ENCODE results near the gene ASAP3. TPM values are rescaled to one million over a fixed set of nuclear protein-coding genes. Genes with fewer than 3 reads are reported as not detected.
A peak's percentile ranks its signal among the peaks of the same experiment; 100 is the strongest.

ASAP3 gene
- total RNA-seq, 1 donor from 2014 or later = 35.9 TPM

- TF ChIP-seq CTCF (IDR thresholded peaks at IDR 0.05) = no peak
- ATAC-seq (peak; percentile 41), DNase-seq (no peak)
- Histone ChIP-seq H3K4me3 (no peak overlapping the region), H3K4me1 (peaks cover 18% of the 10 kb centered on the region), H3K9me3 (no peaks in the 10 kb centered on the region), H3K27ac (no peak overlapping the region), H3K27me3 (no peaks in the 10 kb centered on the region), H3K36me3 (no peaks in the 10 kb centered on the region)
- intact Hi-C loops (cut with DNase I) = no loop called here
These were observed 91.7 kb downstream of the ASAP3 start for GRCh38 chr1:23392125-23392855.

GRCh38 chr1:23389837-23390321 lies 94.1 kb downstream of the ASAP3 start:
- H3K9me3 ChIP-seq = no peaks in the 10 kb centered on the region
- H3K4me1 ChIP-seq = peaks cover 10% of the 10 kb centered on the region
- H3K36me3 ChIP-seq = no peaks in the 10 kb centered on the region
- no peak overlapping the region for H3K4me3 ChIP-seq
- intact Hi-C loops (cut with DNase I) = no loop called here
- no peak for TF ChIP-seq CTCF (IDR thresholded peaks at IDR 0.05)
- H3K27me3 ChIP-seq = no peaks in the 10 kb centered on the region
- ATAC-seq (no peak), DNase-seq (no peak)
- no peak overlapping the region for H3K27ac ChIP-seq

- no peak for DNase-seq
- intact Hi-C loops (cut with DNase I) = no loop called here
- no peaks in the 10 kb centered on the region for H3K27me3 ChIP-seq
- no peak for ATAC-seq
- H3K9me3 ChIP-seq = no peaks in the 10 kb centered on the region
- H3K4me3 ChIP-seq = no peak overlapping the region
- no peak overlapping the region for H3K27ac ChIP-seq
- no peaks in the 10 kb centered on the region for H3K36me3 ChIP-seq
- peaks cover 5% of the 10 kb centered on the region for H3K4me1 ChIP-seq
- no peak for TF ChIP-seq CTCF (IDR thresholded peaks at IDR 0.05)
These were observed 96.5 kb downstream of the ASAP3 start for GRCh38 chr1:23387494-23387893.

- intact Hi-C loops (cut with DNase I) = no loop called here
- peaks cover 5% of the 10 kb centered on the region for H3K4me1 ChIP-seq
- H3K9me3 ChIP-seq = no peaks in the 10 kb centered on the region
- ATAC-seq (no peak), DNase-seq (peak; percentile 18)
- peaks cover 5% of the 10 kb centered on the region for H3K36me3 ChIP-seq
- peak overlapping the region; percentile 11 for H3K27ac ChIP-seq
- no peaks in the 10 kb centered on the region for H3K27me3 ChIP-seq
- no peak overlapping the region for H3K4me3 ChIP-seq
- TF ChIP-seq CTCF (IDR thresholded peaks at IDR 0.05) = no peak
These were observed 98.8 kb downstream of the ASAP3 start for GRCh38 chr1:23385119-23385621.

GRCh38 chr1:23384312-23385058 lies 99.5 kb downstream of the ASAP3 start:
- Histone ChIP-seq H3K4me3 (no peak overlapping the region), H3K4me1 (peaks cover 5% of the 10 kb centered on the region), H3K27ac (peak overlapping the region; percentile 13), H3K27me3 (no peaks in the 10 kb centered on the region), H3K9me3 (no peaks in the 10 kb centered on the region), H3K36me3 (peaks cover 5% of the 10 kb centered on the region)
- intact Hi-C loops (cut with DNase I) = no loop called here
- TF ChIP-seq CTCF (IDR thresholded peaks at IDR 0.05) = no peak
- ATAC-seq (peak; percentile 7), DNase-seq (no peak)
